ENCODE measurements around the gene RBM48.
"Not testable (repeated sequence)": the region's sequence is repeated elsewhere in the genome, so short reads cannot be mapped to it uniquely, and the experiment has no call there.

DNA sequence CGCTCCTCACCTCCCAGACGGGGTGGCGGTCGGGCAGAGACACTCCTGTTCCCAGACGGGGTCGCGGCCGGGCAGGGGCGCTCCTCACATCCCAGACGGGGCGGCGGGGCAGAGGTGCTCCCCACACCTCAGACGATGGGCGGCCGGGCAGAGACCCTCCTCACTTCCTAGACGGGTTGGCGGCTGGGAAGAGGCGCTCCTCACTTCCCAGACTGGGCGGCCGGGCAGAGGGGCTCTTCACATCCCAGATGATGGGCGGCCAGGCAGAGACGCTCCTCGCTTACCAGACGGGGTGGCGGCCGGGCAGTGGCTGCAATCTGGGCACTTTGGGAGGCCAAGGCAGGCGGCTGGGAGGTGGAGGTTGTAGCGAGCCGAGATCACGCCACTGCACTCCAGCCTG lies 16.5 kb downstream of the RBM48 start:
- TF ChIP-seq POLR2AphosphoS5 (IDR thresholded peaks at IDR 0.05; ENCODE audit: low read depth, low read length); TAF1 (IDR thresholded peaks at IDR 0.05; ENCODE audit: borderline replicate concordance, low read depth, low read length); POLR2A (IDR thresholded peaks at IDR 0.05; ENCODE audit: low read depth, low read length): not testable (repeated sequence)
